ENCODE data around the gene CIITA. TPM values are rescaled to one million over a fixed set of nuclear protein-coding genes. Genes with fewer than 3 reads are reported as not detected.

Gene CIITA
- total and polyA plus RNA-seq, 9 of the 15 experiments (the other 6 are each of a cell fraction or from before 2014, with no cell fraction given) = 0.01 to 0.20 (median 0.11) TPM; not detected in 4

DNA sequence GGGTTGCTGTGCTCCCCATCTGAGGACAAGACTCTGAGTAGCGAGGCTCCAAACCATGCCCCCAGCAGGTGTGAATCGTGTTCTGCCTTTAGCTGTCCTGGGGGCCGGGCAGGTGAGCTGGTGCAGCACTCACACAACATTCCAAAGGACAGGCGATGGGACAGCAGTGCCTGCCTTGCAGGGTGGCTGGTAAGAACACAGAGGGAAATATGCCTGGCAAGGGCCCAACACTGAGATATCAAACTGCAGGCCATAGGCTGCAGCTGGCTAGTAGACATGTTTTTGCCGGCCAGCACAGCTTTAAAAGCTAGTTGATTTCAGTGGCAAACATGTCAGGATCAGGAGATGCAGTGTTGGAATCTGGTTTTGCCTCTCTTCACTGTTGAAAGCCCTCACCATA lies 91.0 kb downstream of the CIITA start:
- Histone ChIP-seq H3K9me3 (replicated peaks; ENCODE audit: control insufficient read depth, insufficient read depth, low read depth, low read length) (no peaks in the 10 kb centered on the region), H3K4me1 (replicated peaks in 1 of 2; ENCODE audit: control insufficient read depth in 2 of 2, insufficient read depth in 2 of 2, low read length in 2 of 2) (peaks cover 29 to 33% of the 10 kb centered on the region in 2 experiments), H3K79me2 (ENCODE audit: control insufficient read depth, insufficient read depth, low read length) (peaks cover 3% of the 10 kb centered on the region; the same call in 2 of the 3 replicates), H3K27ac (ENCODE audit: extremely low read depth, low read depth, low read length) (no peak overlapping the region), H3K36me3 (ENCODE audit: control insufficient read depth, insufficient read depth, low read length) (peaks cover 51% of the 10 kb centered on the region), H3K9me1 (ENCODE audit: control insufficient read depth, insufficient read depth, low read length) (no peaks in the 10 kb centered on the region), H4K20me1 (replicated peaks; ENCODE audit: control insufficient read depth, insufficient read depth, low read length) (peaks cover 8% of the 10 kb centered on the region; the same call in 1 of the 2 replicates), H3K4me2 (ENCODE audit: insufficient read depth, low read length) (no peak overlapping the region), H3K4me3 (no peak overlapping the region), H3K9ac (ENCODE audit: insufficient read depth in 1 of 2, low read depth in 2 of 2, low read length in 2 of 2) (no peak overlapping the region; a peak in 1 of 4 replicates), H2AFZ (ENCODE audit: low read depth, low read length) (no peak overlapping the region), H3K27me3 (ENCODE audit: control insufficient read depth in 2 of 2, insufficient read depth in 2 of 2, low read length in 2 of 2) (no peaks in the 10 kb centered on the region)
- intact Hi-C loops (cut with micrococcal nuclease) (no loop called here), in situ Hi-C loops (cut with MboI) (loop anchor here (5.0 to 25.0 kb wide), 3 partner anchors 394 to 694 kb away; partner anchors contain the start of gene SNN)
- no peak for DNase-seq (ENCODE audit: extremely low read depth in 1 of 4, low spot score in 3 of 4)
- ATAC-seq = no peak
- no peak for FAIRE-seq
- BruUV-seq (replicated peaks) = no TSS peak
- CTCF ChIA-PET (ENCODE audit: low intra/inter-chr PET ratio) = no interaction called here
- WGBS (ENCODE audit: insufficient coverage, low coverage, missing lambda C conversion rate) = 86% methylated on average over 5 of the region's 5 CpGs
- POLR2A ChIA-PET = interaction anchor here (0.6 to 1.0 kb wide), 3 partner anchors 9 to 1099 kb away, joined by 3 read pairs; partner anchors contain the start of gene SOCS1
- TF ChIP-seq, protein P1, sequence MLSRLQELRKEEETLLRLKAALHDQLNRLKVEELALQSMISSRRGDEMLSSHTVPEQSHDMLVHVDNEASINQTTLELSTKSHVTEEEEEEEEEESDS (CRISPR knock-in tag; IDR thresholded peaks at IDR 0.05) = no peak
- TF ChIP-seq, protein P2, sequence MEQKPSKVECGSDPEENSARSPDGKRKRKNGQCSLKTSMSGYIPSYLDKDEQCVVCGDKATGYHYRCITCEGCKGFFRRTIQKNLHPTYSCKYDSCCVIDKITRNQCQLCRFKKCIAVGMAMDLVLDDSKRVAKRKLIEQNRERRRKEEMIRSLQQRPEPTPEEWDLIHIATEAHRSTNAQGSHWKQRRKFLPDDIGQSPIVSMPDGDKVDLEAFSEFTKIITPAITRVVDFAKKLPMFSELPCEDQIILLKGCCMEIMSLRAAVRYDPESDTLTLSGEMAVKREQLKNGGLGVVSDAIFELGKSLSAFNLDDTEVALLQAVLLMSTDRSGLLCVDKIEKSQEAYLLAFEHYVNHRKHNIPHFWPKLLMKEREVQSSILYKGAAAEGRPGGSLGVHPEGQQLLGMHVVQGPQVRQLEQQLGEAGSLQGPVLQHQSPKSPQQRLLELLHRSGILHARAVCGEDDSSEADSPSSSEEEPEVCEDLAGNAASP (IDR thresholded peaks at IDR 0.05) = no peak
- no peak for TF ChIP-seq RBM25 (IDR thresholded peaks at IDR 0.05; ENCODE audit: low read depth, low read length, severe bottlenecking)
- no peak for TF ChIP-seq GABPB1 (CRISPR knock-in tag; IDR thresholded peaks at IDR 0.05)
- TF ChIP-seq THRAP3 (IDR thresholded peaks at IDR 0.05; ENCODE audit: borderline replicate concordance) = no peak
- TF ChIP-seq RFX7 (CRISPR knock-in tag; IDR thresholded peaks at IDR 0.05) = no peak
- no peak for TF ChIP-seq ZNF764 (CRISPR knock-in tag; IDR thresholded peaks at IDR 0.05; ENCODE audit: low read depth)
- TF ChIP-seq, protein P3, sequence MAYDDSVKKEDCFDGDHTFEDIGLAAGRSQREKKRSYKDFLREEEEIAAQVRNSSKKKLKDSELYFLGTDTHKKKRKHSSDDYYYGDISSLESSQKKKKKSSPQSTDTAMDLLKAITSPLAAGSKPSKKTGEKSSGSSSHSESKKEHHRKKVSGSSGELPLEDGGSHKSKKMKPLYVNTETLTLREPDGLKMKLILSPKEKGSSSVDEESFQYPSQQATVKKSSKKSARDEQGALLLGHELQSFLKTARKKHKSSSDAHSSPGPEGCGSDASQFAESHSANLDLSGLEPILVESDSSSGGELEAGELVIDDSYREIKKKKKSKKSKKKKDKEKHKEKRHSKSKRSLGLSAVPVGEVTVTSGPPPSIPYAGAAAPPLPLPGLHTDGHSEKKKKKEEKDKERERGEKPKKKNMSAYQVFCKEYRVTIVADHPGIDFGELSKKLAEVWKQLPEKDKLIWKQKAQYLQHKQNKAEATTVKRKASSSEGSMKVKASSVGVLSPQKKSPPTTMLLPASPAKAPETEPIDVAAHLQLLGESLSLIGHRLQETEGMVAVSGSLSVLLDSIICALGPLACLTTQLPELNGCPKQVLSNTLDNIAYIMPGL (CRISPR knock-in tag; IDR thresholded peaks at IDR 0.05) = no peak
- TF ChIP-seq, protein P4, sequence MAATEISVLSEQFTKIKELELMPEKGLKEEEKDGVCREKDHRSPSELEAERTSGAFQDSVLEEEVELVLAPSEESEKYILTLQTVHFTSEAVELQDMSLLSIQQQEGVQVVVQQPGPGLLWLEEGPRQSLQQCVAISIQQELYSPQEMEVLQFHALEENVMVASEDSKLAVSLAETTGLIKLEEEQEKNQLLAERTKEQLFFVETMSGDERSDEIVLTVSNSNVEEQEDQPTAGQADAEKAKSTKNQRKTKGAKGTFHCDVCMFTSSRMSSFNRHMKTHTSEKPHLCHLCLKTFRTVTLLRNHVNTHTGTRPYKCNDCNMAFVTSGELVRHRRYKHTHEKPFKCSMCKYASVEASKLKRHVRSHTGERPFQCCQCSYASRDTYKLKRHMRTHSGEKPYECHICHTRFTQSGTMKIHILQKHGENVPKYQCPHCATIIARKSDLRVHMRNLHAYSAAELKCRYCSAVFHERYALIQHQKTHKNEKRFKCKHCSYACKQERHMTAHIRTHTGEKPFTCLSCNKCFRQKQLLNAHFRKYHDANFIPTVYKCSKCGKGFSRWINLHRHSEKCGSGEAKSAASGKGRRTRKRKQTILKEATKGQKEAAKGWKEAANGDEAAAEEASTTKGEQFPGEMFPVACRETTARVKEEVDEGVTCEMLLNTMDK (IDR thresholded peaks at IDR 0.05; ENCODE audit: borderline replicate concordance, insufficient read depth, low read depth, low read length, poor library complexity, severe bottlenecking) = no peak
- TF ChIP-seq TCF7 (IDR thresholded peaks at IDR 0.05; ENCODE audit: borderline replicate concordance) = no peak
- no peak for TF ChIP-seq ZFP36 (IDR thresholded peaks at IDR 0.05; ENCODE audit: low read depth, low read length, partially characterized antibody)
- no peak for TF ChIP-seq STAT5B (CRISPR knock-in tag; IDR thresholded peaks at IDR 0.05)
- TF ChIP-seq ZNF584 (CRISPR knock-in tag; IDR thresholded peaks at IDR 0.05; ENCODE audit: low read depth) = no peak
- TF ChIP-seq RHOXF2B (CRISPR knock-in tag; conservative IDR thresholded peaks at IDR 0.05) = no peak
- no peak for TF ChIP-seq MEIS2 (IDR thresholded peaks at IDR 0.05; ENCODE audit: partially characterized antibody)
- TF ChIP-seq, protein P5, sequence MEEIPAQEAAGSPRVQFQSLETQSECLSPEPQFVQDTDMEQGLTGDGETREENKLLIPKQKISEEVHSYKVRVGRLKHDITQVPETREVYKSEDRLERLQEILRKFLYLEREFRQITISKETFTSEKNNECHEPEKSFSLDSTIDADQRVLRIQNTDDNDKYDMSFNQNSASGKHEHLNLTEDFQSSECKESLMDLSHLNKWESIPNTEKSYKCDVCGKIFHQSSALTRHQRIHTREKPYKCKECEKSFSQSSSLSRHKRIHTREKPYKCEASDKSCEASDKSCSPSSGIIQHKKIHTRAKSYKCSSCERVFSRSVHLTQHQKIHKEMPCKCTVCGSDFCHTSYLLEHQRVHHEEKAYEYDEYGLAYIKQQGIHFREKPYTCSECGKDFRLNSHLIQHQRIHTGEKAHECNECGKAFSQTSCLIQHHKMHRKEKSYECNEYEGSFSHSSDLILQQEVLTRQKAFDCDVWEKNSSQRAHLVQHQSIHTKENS (CRISPR knock-in tag; IDR thresholded peaks at IDR 0.05) = no peak
- no peak for TF ChIP-seq TEAD2 (tag; IDR thresholded peaks at IDR 0.05)
